Prostate gland (tissue), 2 donors: ENCODE measurements around the gene SPINK1.

ENCODE experiments used
- POLR2A ChIP-seq: fragments of 450-650 bp; IDR thresholded peaks from one replicate; pipeline ENCODE4 v1.6.1; 2016; ENCODE audit warnings: antibody characterized with exemption, mild to moderate bottlenecking
- POLR2AphosphoS5 ChIP-seq: sonication (generic); formaldehyde crosslinking; IDR thresholded peaks from one replicate; pipeline ENCODE4 v1.6.1; 2017; ENCODE audit warnings: antibody characterized with exemption
- TF ChIP-seq, protein P1 (sequence below), 4 experiments: fragments of 200-600 bp in 2 of 4; fragments of 450-650 bp in 2 of 4; sonication (generic) in 2 of 4; IDR thresholded peaks; 1 replicate in 3 of 4; 2 replicates in 1 of 4; pipeline ENCODE4 v1.5.1; 2016 to 2019; ENCODE audit warnings: antibody characterized with exemption in 4 of 4, mild to moderate bottlenecking in 2 of 4, moderate library complexity in 2 of 4

DNA sequence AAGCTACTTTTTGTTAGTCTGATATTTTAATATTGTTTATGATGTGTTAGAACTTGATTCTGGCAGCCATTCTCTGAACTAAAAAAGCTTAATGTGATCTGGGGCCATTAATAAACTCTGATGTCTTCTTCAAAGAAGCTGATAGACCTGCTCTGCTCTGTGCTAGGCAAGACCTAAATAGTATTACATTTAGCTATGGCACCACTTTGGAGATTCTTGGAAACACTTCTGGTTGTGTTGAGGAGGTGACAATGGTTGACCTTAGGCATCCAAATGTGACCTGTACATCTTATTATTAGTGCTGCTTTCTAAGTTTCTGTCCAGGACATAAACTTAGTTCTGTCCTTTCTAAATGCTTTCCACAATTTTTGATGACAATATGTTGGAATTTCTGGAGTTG is 25.3 kb upstream of the SPINK1 start:
- TF ChIP-seq, protein P1, sequence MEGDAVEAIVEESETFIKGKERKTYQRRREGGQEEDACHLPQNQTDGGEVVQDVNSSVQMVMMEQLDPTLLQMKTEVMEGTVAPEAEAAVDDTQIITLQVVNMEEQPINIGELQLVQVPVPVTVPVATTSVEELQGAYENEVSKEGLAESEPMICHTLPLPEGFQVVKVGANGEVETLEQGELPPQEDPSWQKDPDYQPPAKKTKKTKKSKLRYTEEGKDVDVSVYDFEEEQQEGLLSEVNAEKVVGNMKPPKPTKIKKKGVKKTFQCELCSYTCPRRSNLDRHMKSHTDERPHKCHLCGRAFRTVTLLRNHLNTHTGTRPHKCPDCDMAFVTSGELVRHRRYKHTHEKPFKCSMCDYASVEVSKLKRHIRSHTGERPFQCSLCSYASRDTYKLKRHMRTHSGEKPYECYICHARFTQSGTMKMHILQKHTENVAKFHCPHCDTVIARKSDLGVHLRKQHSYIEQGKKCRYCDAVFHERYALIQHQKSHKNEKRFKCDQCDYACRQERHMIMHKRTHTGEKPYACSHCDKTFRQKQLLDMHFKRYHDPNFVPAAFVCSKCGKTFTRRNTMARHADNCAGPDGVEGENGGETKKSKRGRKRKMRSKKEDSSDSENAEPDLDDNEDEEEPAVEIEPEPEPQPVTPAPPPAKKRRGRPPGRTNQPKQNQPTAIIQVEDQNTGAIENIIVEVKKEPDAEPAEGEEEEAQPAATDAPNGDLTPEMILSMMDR (IDR thresholded peaks at IDR 0.05), result no peak
- TF ChIP-seq POLR2AphosphoS5 (no peak), POLR2A (no peak)
